ENCODE results near the gene DNASE1L1. TPM values are rescaled to one million over a fixed set of nuclear protein-coding genes. Genes with fewer than 3 reads are reported as not detected.
A peak's percentile ranks its signal among the peaks of the same experiment; 100 is the strongest.

The DNASE1L1 gene
- total and polyA plus RNA-seq, 2 of the 13 experiments (the other 11 are each of a cell fraction or from before 2014, with no cell fraction given), result 4.7 to 12.3 TPM

GRCh38 chrX:154358829-154359228, 50.2 kb downstream of the DNASE1L1 start (continued):
- no peak for TF ChIP-seq ARID5B (CRISPR knock-in tag; IDR thresholded peaks at IDR 0.05)
- TF ChIP-seq NR2F2 (IDR thresholded peaks at IDR 0.05; ENCODE audit: borderline replicate concordance, low read depth), result peak; percentile 75
- no peak for TF ChIP-seq ZHX1 (CRISPR knock-in tag; IDR thresholded peaks at IDR 0.05; ENCODE audit: low read depth)
- TF ChIP-seq ZNF639 (CRISPR knock-in tag; conservative IDR thresholded peaks at IDR 0.05), result no peak
- no peak for TF ChIP-seq MIER3 (CRISPR knock-in tag; IDR thresholded peaks at IDR 0.05; ENCODE audit: borderline replicate concordance)
- TF ChIP-seq KDM2A (CRISPR knock-in tag; IDR thresholded peaks at IDR 0.05; ENCODE audit: borderline replicate concordance, low read depth), result no peak
- TF ChIP-seq ZNF136 (CRISPR knock-in tag; IDR thresholded peaks at IDR 0.05; ENCODE audit: low read depth), result no peak
- TF ChIP-seq ZNF543 (CRISPR knock-in tag; IDR thresholded peaks at IDR 0.05), result no peak
- no peak for TF ChIP-seq ZNF530 (CRISPR knock-in tag; IDR thresholded peaks at IDR 0.05; ENCODE audit: low read depth)
- peak; percentile 18 to 69; a peak in 2 of 4 replicates for TF ChIP-seq NR2F1 (CRISPR knock-in tag; IDR thresholded peaks at IDR 0.05)
- no peak for TF ChIP-seq SMARCE1 (IDR thresholded peaks at IDR 0.05; ENCODE audit: borderline replicate concordance)
- no peak for TF ChIP-seq MBD4 (IDR thresholded peaks at IDR 0.05; ENCODE audit: borderline replicate concordance, low read length)
- TF ChIP-seq JUN (CRISPR knock-in tag; IDR thresholded peaks at IDR 0.05), result no peak
- no peak for TF ChIP-seq YEATS4 (CRISPR knock-in tag; IDR thresholded peaks at IDR 0.05; ENCODE audit: borderline replicate concordance)
- TF ChIP-seq KLF15 (CRISPR knock-in tag; IDR thresholded peaks at IDR 0.05; ENCODE audit: borderline replicate concordance), result no peak
- no peak for TF ChIP-seq GABPA (IDR thresholded peaks at IDR 0.05; ENCODE audit: low read depth, low read length)
- TF ChIP-seq GABPA (CRISPR knock-in tag; IDR thresholded peaks at IDR 0.05; ENCODE audit: low read depth), result no peak
- TF ChIP-seq SRSF4 (IDR thresholded peaks at IDR 0.05; ENCODE audit: low read depth, low read length, poor library complexity, severe bottlenecking), result no peak
- no peak for TF ChIP-seq HOXA7 (CRISPR knock-in tag; IDR thresholded peaks at IDR 0.05)
- no peak for TF ChIP-seq ZNF562 (CRISPR knock-in tag; IDR thresholded peaks at IDR 0.05; ENCODE audit: borderline replicate concordance)
- TF ChIP-seq U2AF2 (IDR thresholded peaks at IDR 0.05; ENCODE audit: low read depth, low read length), result no peak
- TF ChIP-seq SP140L (CRISPR knock-in tag; IDR thresholded peaks at IDR 0.05; ENCODE audit: borderline replicate concordance), result no peak

Data from HepG2 (cell line).